Fibroblast of lung (primary cell): Measurements from ENCODE around the gene ATRN. TPM values are rescaled to one million over a fixed set of nuclear protein-coding genes. Genes with fewer than 3 reads are reported as not detected.

Experiments
- DNase-seq, 2 donors: peaks; one replicate each; pipeline versions ENCODE4 v3.0.0 to v3.0.0-alpha.2; 2010; ENCODE audit warnings: low read depth in 2 of 2
- H2AFZ ChIP-seq: 2 replicates; pipeline ENCODE4 v1.5.1; 2012; ENCODE audit warnings: low read length, control low read depth, inconsistent platforms
- H3K27ac ChIP-seq: 2 replicates; pipeline ENCODE4 v1.5.1; 2011; ENCODE audit warnings: low read length, control low read depth; ENCODE audit not compliant: insufficient read depth
- H3K27me3 ChIP-seq: 2 replicates; pipeline ENCODE4 v1.5.1; 2011; ENCODE audit warnings: mild to moderate bottlenecking, low read length; ENCODE audit not compliant: control insufficient read depth, insufficient read depth
- H3K36me3 ChIP-seq: 2 replicates; pipeline ENCODE4 v1.5.1; 2011; ENCODE audit warnings: low read length; ENCODE audit not compliant: control insufficient read depth, insufficient read depth
- H3K4me1 ChIP-seq: 2 replicates; pipeline ENCODE4 v1.5.1; 2011; ENCODE audit warnings: low read length; ENCODE audit not compliant: control insufficient read depth, insufficient read depth; ENCODE audit errors: extremely low read depth
- H3K4me2 ChIP-seq: 2 replicates; pipeline ENCODE4 v1.5.1; 2011; ENCODE audit warnings: low read length, control low read depth; ENCODE audit not compliant: insufficient read depth; ENCODE audit errors: extremely low read depth
- H3K4me3 ChIP-seq, 4 experiments: fragments of 200-600 bp in 1 of 4; sonication (generic) in 1 of 4; replicated peaks in 1 of 4; 2 replicates each; pipeline ENCODE4 v1.5.1; 2011 to 2016; ENCODE audit warnings: low read length in 4 of 4, low read depth in 3 of 4, mild to moderate bottlenecking in 3 of 4, control low read depth in 2 of 4, inconsistent platforms in 1 of 4, mixed read lengths in 1 of 4; ENCODE audit not compliant: insufficient read depth in 1 of 4; ENCODE audit errors: control extremely low read depth in 1 of 4
- H3K79me2 ChIP-seq: 2 replicates; pipeline ENCODE4 v1.5.1; 2012; ENCODE audit warnings: mild to moderate bottlenecking, low read length, inconsistent platforms; ENCODE audit not compliant: control insufficient read depth, insufficient read depth
- H3K9ac ChIP-seq: 2 replicates; pipeline ENCODE4 v1.5.1; 2011; ENCODE audit warnings: mild to moderate bottlenecking, low read length, control low read depth; ENCODE audit not compliant: insufficient read depth
- H3K9me3 ChIP-seq: 2 replicates; pipeline ENCODE4 v1.5.1; 2012; ENCODE audit warnings: low read depth, low read length; ENCODE audit not compliant: control insufficient read depth, insufficient read depth
- H4K20me1 ChIP-seq: 2 replicates; pipeline ENCODE4 v1.5.1; 2011; ENCODE audit warnings: low read length; ENCODE audit not compliant: control insufficient read depth, insufficient read depth; ENCODE audit errors: extremely low read depth
- EZH2 ChIP-seq: IDR thresholded peaks from 2 replicates; pipeline ENCODE4 v1.5.1; 2012; ENCODE audit warnings: low read length, control low read depth, mild to moderate bottlenecking; ENCODE audit errors: missing control alignments
- polyA plus RNA-seq, 2 donors: library from polyadenylated mRNA; depleted of rRNA in 1 of 2; stranded (reverse) in 1 of 2; unstranded in 1 of 2; fragments of >200 nt; gene quantifications; 2 replicates each; pipeline ENCODE4 v1.2.1, GENCODE V29; 2011 to 2012; ENCODE audit warnings: missing spikeins in 1 of 2
- total RNA-seq: library from RNA; depleted of rRNA; stranded (reverse); fragments of >200 nt; gene quantifications from 2 replicates; pipeline ENCODE4 v1.2.1, GENCODE V29; 2014
- TF ChIP-seq, protein P1 (sequence below), 2 donors: IDR thresholded peaks in 1 of 2; conservative IDR thresholded peaks in 1 of 2; 1 replicate in 1 of 2; 2 replicates in 1 of 2; pipeline ENCODE4 v1.5.1; 2011 to 2012; ENCODE audit warnings: low read length in 2 of 2, control low read depth in 1 of 2, inconsistent platforms in 1 of 2, low read depth in 1 of 2, mild to moderate bottlenecking in 1 of 2

The ATRN gene
- total and polyA plus RNA-seq, 2 donors (not counting 1 experiment from before 2014, with no cell fraction given) = 30.6 to 48.8 TPM

DNA sequence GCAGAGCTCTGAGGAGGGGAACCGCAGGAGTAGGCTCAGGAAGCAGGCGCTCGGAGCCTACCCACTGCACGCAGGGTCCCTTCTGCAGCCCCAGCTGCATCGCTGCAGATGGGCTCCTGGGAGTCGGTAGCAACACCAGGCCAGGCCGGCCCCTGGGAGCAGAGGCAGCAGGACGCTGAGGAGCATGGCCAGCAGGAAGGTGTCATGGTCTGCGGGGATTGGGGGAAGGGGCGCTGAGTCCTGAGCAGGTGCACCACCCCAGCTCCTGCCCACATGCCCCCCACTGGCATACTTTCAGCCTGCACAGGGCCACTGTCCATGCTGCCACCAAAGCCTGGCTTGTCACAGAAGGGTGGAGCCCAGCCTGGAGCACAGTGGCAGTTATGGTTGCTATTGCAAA, 200.1 kb downstream of the ATRN start:
- Histone ChIP-seq H3K36me3 (peaks cover 20% of the 10 kb centered on the region), H3K27ac (no peak overlapping the region), H3K9ac (no peak overlapping the region), H3K9me3 (no peaks in the 10 kb centered on the region), H4K20me1 (no peaks in the 10 kb centered on the region), H3K4me2 (no peak overlapping the region), H3K27me3 (no peaks in the 10 kb centered on the region), H3K4me1 (no peaks in the 10 kb centered on the region), H3K4me3 (no peak overlapping the region), H3K79me2 (no peaks in the 10 kb centered on the region), H2AFZ (no peak overlapping the region)
- DNase-seq = no peak
- TF ChIP-seq, protein P1, sequence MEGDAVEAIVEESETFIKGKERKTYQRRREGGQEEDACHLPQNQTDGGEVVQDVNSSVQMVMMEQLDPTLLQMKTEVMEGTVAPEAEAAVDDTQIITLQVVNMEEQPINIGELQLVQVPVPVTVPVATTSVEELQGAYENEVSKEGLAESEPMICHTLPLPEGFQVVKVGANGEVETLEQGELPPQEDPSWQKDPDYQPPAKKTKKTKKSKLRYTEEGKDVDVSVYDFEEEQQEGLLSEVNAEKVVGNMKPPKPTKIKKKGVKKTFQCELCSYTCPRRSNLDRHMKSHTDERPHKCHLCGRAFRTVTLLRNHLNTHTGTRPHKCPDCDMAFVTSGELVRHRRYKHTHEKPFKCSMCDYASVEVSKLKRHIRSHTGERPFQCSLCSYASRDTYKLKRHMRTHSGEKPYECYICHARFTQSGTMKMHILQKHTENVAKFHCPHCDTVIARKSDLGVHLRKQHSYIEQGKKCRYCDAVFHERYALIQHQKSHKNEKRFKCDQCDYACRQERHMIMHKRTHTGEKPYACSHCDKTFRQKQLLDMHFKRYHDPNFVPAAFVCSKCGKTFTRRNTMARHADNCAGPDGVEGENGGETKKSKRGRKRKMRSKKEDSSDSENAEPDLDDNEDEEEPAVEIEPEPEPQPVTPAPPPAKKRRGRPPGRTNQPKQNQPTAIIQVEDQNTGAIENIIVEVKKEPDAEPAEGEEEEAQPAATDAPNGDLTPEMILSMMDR (conservative IDR thresholded peaks at IDR 0.05 in 1 of 2, IDR thresholded peaks at IDR 0.05 in 1 of 2; ENCODE audit: low read depth in 1 of 2, low read length in 2 of 2) = no peak
- TF ChIP-seq EZH2 = no peak

DNA sequence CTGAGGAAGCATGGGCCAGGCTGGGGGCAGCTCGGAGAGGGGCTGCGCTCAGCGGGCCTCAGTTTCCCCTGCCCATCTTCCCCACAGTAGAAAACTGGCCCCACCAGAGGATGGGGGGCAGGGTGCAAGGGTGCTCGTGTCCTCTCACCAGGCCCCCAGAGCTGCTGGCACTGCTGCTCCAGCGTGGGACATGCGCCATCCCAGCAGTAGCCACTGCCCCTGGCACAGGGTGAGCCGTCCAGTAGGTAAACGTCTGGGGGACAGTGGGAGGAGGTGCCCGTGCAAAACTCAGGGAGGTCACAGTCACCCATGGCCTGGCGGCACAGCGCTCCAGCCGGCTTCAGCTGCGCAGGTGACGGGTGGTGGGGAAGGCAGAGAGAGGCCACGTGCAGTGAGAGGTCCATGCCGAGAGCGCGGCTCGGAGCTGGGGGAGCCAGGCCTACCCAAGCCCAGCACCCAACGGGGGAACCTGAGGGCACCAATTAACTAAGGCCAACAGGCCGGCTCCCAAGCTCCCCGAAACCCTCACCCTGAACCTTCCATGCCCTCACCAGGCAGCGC, 201.2 kb downstream of the ATRN start:
- no peak overlapping the region for H2AFZ ChIP-seq
- H3K4me2 ChIP-seq = no peak overlapping the region
- H4K20me1 ChIP-seq = no peaks in the 10 kb centered on the region
- peaks cover 3% of the 10 kb centered on the region for H3K4me1 ChIP-seq
- H3K9ac ChIP-seq = no peak overlapping the region
- TF ChIP-seq EZH2 = no peak
- H3K36me3 ChIP-seq = peaks cover 20% of the 10 kb centered on the region
- no peaks in the 10 kb centered on the region for H3K79me2 ChIP-seq
- H3K27me3 ChIP-seq = no peaks in the 10 kb centered on the region
- no peak for DNase-seq
- no peaks in the 10 kb centered on the region for H3K9me3 ChIP-seq
- no peak overlapping the region for H3K4me3 ChIP-seq
- H3K27ac ChIP-seq = no peak overlapping the region

DNA sequence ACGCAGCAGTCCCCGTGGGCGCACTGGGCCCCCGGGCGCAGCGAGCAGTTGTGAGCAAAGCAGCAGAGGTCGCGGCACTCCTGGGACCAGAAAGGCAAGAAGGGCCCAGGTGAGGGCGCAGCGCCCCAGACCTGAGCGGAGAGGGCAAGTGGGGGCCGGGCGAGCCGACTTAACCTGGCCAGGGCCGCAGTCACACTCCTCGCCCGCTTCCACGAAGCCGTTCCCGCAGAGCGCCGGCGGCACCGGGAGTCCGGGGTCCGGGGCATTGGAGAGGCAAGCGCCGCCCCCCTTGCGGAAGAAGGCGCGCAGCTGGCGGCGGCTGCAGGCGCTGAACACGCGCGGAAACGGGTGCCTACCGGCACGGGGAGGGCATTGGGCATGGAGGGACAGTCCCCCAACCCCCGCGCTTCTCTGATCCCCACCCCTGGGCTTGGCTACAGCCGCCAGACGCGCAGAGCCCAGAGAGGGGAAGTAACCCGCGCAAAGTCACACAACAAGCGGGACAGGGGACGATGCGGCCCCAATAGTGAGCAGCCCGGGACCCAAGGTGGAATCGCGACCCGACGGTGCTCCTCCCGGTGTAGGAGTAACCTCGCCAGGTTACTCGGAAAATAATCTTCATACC, 201.8 kb downstream of the ATRN start:
- Histone ChIP-seq H2AFZ (no peak overlapping the region), H3K9ac (no peak overlapping the region), H3K27ac (no peak overlapping the region), H3K4me1 (peaks cover 8% of the 10 kb centered on the region), H3K4me2 (no peak overlapping the region), H3K27me3 (no peaks in the 10 kb centered on the region), H3K36me3 (peaks cover 20% of the 10 kb centered on the region), H3K9me3 (no peaks in the 10 kb centered on the region), H3K79me2 (no peaks in the 10 kb centered on the region), H3K4me3 (no peak overlapping the region), H4K20me1 (no peaks in the 10 kb centered on the region)
- DNase-seq = no peak
- TF ChIP-seq, protein P1 (conservative IDR thresholded peaks at IDR 0.05 in 1 of 2, IDR thresholded peaks at IDR 0.05 in 1 of 2; ENCODE audit: low read depth in 1 of 2, low read length in 2 of 2) = no peak
- TF ChIP-seq EZH2 = no peak
